Neuron (in vitro differentiated cells): Measurements from ENCODE around the gene RPGRIP1L.
"Not testable (repeated sequence)": the region's sequence is repeated elsewhere in the genome, so short reads cannot be mapped to it uniquely, and the experiment has no call there.

Experiments used
- H2AFZ ChIP-seq: one replicate; pipeline ENCODE4 v1.6.1; 2013; ENCODE audit warnings: low read depth, mild to moderate bottlenecking, inconsistent platforms, low read length, moderate library complexity
- H3K27me3 ChIP-seq: one replicate; pipeline ENCODE4 v1.6.1; 2013; ENCODE audit warnings: low read length; ENCODE audit not compliant: insufficient read depth
- H3K36me3 ChIP-seq: one replicate; pipeline ENCODE4 v1.6.1; 2013; ENCODE audit warnings: low read length; ENCODE audit not compliant: insufficient read depth
- H3K4me1 ChIP-seq: one replicate; pipeline ENCODE4 v1.6.1; 2013; ENCODE audit warnings: low read length; ENCODE audit not compliant: insufficient read depth
- H3K4me3 ChIP-seq: 2 replicates; pipeline ENCODE4 v1.5.1; 2013; ENCODE audit warnings: mild to moderate bottlenecking, low read length, moderate library complexity
- H3K9me3 ChIP-seq: one replicate; pipeline ENCODE4 v1.6.1; 2013; ENCODE audit warnings: low read length

RPGRIP1L gene

GRCh38 chr16:53698271-53698670, 5.4 kb downstream of the RPGRIP1L start:
- not testable (repeated sequence) for H3K9me3 ChIP-seq, H3K4me3 ChIP-seq, H3K4me1 ChIP-seq, H3K27me3 ChIP-seq, H2AFZ ChIP-seq
- peaks cover 29% of the 10 kb centered on the region for H3K36me3 ChIP-seq

- Histone ChIP-seq H3K4me3 (no peak overlapping the region), H2AFZ (no peak overlapping the region), H3K27me3 (no peaks in the 10 kb centered on the region), H3K9me3 (peaks cover 4% of the 10 kb centered on the region), H3K4me1 (no peaks in the 10 kb centered on the region), H3K36me3 (peaks cover 38% of the 10 kb centered on the region)
Observed at GRCh38 chr16:53695070-53695469, 8.6 kb downstream of the RPGRIP1L start.

- no peaks in the 10 kb centered on the region for H3K4me1 ChIP-seq
- H2AFZ ChIP-seq = no peak overlapping the region
- no peaks in the 10 kb centered on the region for H3K27me3 ChIP-seq
- H3K36me3 ChIP-seq = peaks cover 33% of the 10 kb centered on the region
- peaks cover 4% of the 10 kb centered on the region for H3K9me3 ChIP-seq
- H3K4me3 ChIP-seq = no peak overlapping the region
Observed at GRCh38 chr16:53693320-53693719, 10.3 kb downstream of the RPGRIP1L start.

GRCh38 chr16:53692146-53692545, 11.5 kb downstream of the RPGRIP1L start:
- peaks cover 38% of the 10 kb centered on the region for H3K36me3 ChIP-seq
- H3K27me3 ChIP-seq = no peaks in the 10 kb centered on the region
- no peaks in the 10 kb centered on the region for H3K4me1 ChIP-seq
- no peak overlapping the region for H3K4me3 ChIP-seq
- H3K9me3 ChIP-seq = peaks cover 4% of the 10 kb centered on the region
- H2AFZ ChIP-seq = no peak overlapping the region

GRCh38 chr16:53690771-53691170, 12.9 kb downstream of the RPGRIP1L start:
- Histone ChIP-seq H3K4me3 (no peak overlapping the region), H2AFZ (no peak overlapping the region), H3K36me3 (peaks cover 37% of the 10 kb centered on the region), H3K4me1 (no peaks in the 10 kb centered on the region), H3K9me3 (peaks cover 4% of the 10 kb centered on the region), H3K27me3 (no peaks in the 10 kb centered on the region)

GRCh38 chr16:53689636-53690035, 14.0 kb downstream of the RPGRIP1L start:
- Histone ChIP-seq H3K4me1 (no peaks in the 10 kb centered on the region), H3K4me3 (no peak overlapping the region), H3K9me3 (peaks cover 7% of the 10 kb centered on the region), H2AFZ (no peak overlapping the region), H3K27me3 (no peaks in the 10 kb centered on the region), H3K36me3 (peaks cover 36% of the 10 kb centered on the region)

- Histone ChIP-seq H2AFZ (no peak overlapping the region), H3K4me3 (no peak overlapping the region), H3K36me3 (peaks cover 38% of the 10 kb centered on the region), H3K4me1 (no peaks in the 10 kb centered on the region), H3K9me3 (peaks cover 7% of the 10 kb centered on the region), H3K27me3 (no peaks in the 10 kb centered on the region)
Observed at GRCh38 chr16:53686710-53687109, 16.9 kb downstream of the RPGRIP1L start.

GRCh38 chr16:53685334-53685733, 18.3 kb downstream of the RPGRIP1L start:
- H3K4me1 ChIP-seq, H3K27me3 ChIP-seq, H2AFZ ChIP-seq, H3K9me3 ChIP-seq, H3K4me3 ChIP-seq: not testable (repeated sequence)
- peaks cover 33% of the 10 kb centered on the region for H3K36me3 ChIP-seq

- peaks cover 7% of the 10 kb centered on the region for H3K9me3 ChIP-seq
- peaks cover 29% of the 10 kb centered on the region for H3K36me3 ChIP-seq
- H3K4me1 ChIP-seq = no peaks in the 10 kb centered on the region
- H2AFZ ChIP-seq = no peak overlapping the region
- no peaks in the 10 kb centered on the region for H3K27me3 ChIP-seq
- H3K4me3 ChIP-seq = no peak overlapping the region
Observed at GRCh38 chr16:53681354-53681753, 22.3 kb downstream of the RPGRIP1L start.

- H3K9me3 ChIP-seq = peaks cover 7% of the 10 kb centered on the region
- no peaks in the 10 kb centered on the region for H3K27me3 ChIP-seq
- H3K36me3 ChIP-seq = peaks cover 27% of the 10 kb centered on the region
- no peak overlapping the region for H3K4me3 ChIP-seq
- H2AFZ ChIP-seq = no peak overlapping the region
- H3K4me1 ChIP-seq = no peaks in the 10 kb centered on the region
Observed at GRCh38 chr16:53680756-53681155, 22.9 kb downstream of the RPGRIP1L start.

- no peak overlapping the region for H2AFZ ChIP-seq
Observed at GRCh38 chr16:53678756-53679343, 24.8 kb downstream of the RPGRIP1L start.

GRCh38 chr16:53678155-53678554, 25.5 kb downstream of the RPGRIP1L start:
- Histone ChIP-seq H3K36me3 (peaks cover 14% of the 10 kb centered on the region), H3K4me3 (no peak overlapping the region), H3K4me1 (no peaks in the 10 kb centered on the region), H3K27me3 (no peaks in the 10 kb centered on the region), H3K9me3 (no peaks in the 10 kb centered on the region), H2AFZ (no peak overlapping the region)

More at GRCh38 chr16:53678756-53679343, 24.8 kb downstream of the RPGRIP1L start:
- peaks cover 18% of the 10 kb centered on the region for H3K36me3 ChIP-seq
- no peaks in the 10 kb centered on the region for H3K9me3 ChIP-seq
- no peaks in the 10 kb centered on the region for H3K4me1 ChIP-seq
- H3K4me3 ChIP-seq = no peak overlapping the region
- no peaks in the 10 kb centered on the region for H3K27me3 ChIP-seq

GRCh38 chr16:53673189-53673588, 30.5 kb downstream of the RPGRIP1L start:
- peaks cover 5% of the 10 kb centered on the region for H3K36me3 ChIP-seq
- no peak overlapping the region for H2AFZ ChIP-seq
- H3K4me3 ChIP-seq = no peak overlapping the region
- no peaks in the 10 kb centered on the region for H3K9me3 ChIP-seq
- no peaks in the 10 kb centered on the region for H3K27me3 ChIP-seq
- H3K4me1 ChIP-seq = no peaks in the 10 kb centered on the region

GRCh38 chr16:53672461-53672860, 31.2 kb downstream of the RPGRIP1L start:
- Histone ChIP-seq H3K36me3 (peaks cover 5% of the 10 kb centered on the region), H2AFZ (no peak overlapping the region), H3K4me1 (no peaks in the 10 kb centered on the region), H3K9me3 (no peaks in the 10 kb centered on the region), H3K27me3 (no peaks in the 10 kb centered on the region), H3K4me3 (no peak overlapping the region)
